Measurements from ENCODE around the gene PPP1R7. TPM values are rescaled to one million over a fixed set of nuclear protein-coding genes. Genes with fewer than 3 reads are reported as not detected.

PPP1R7 gene
- total and polyA plus RNA-seq, 2 donors from 2014 or later: 64.6 to 94.9 TPM

- Histone ChIP-seq H3K27me3 (ENCODE audit: control insufficient read depth, insufficient read depth, low read length) (no peaks in the 10 kb centered on the region), H3K4me3 (ENCODE audit: low read length in 3 of 3) (no peak overlapping the region), H3K9ac (ENCODE audit: low read length in 3 of 3) (no peak overlapping the region), H3K4me1 (ENCODE audit: control insufficient read depth in 2 of 3, insufficient read depth in 2 of 3, low read depth in 1 of 3, low read length in 3 of 3) (peaks cover 0 to 14% (median 5%) of the 10 kb centered on the region in 3 donors), H3K27ac (ENCODE audit: low read depth in 2 of 2, low read length in 2 of 2) (no peak overlapping the region), H3K36me3 (ENCODE audit: control insufficient read depth in 2 of 3, insufficient read depth in 3 of 3, low read length in 3 of 3) (no peaks in the 10 kb centered on the region), H3K9me3 (ENCODE audit: control insufficient read depth in 2 of 3, insufficient read depth in 1 of 3, low read length in 3 of 3) (no peaks in the 10 kb centered on the region)
- TF ChIP-seq CTCF (IDR thresholded peaks at IDR 0.05; ENCODE audit: borderline replicate concordance, extremely low read depth, insufficient read depth): no peak
- FAIRE-seq (no peak), DNase-seq (no peak)
- intact Hi-C loops (cut with DNase I): no loop called here
Observed at GRCh38 chr2:241146286-241146685, 4.0 kb upstream of the PPP1R7 start.

- no peak for TF ChIP-seq CTCF (IDR thresholded peaks at IDR 0.05; ENCODE audit: borderline replicate concordance, extremely low read depth, insufficient read depth)
- Histone ChIP-seq H3K4me1 (ENCODE audit: control insufficient read depth in 2 of 3, insufficient read depth in 2 of 3, low read depth in 1 of 3, low read length in 3 of 3) (peaks cover 0 to 19% (median 5%) of the 10 kb centered on the region in 3 donors), H3K9me3 (ENCODE audit: control insufficient read depth in 2 of 3, insufficient read depth in 1 of 3, low read length in 3 of 3) (no peaks in the 10 kb centered on the region), H3K4me3 (ENCODE audit: low read length in 3 of 3) (no peak overlapping the region), H3K27ac (ENCODE audit: low read depth in 2 of 2, low read length in 2 of 2) (no peak overlapping the region), H3K36me3 (ENCODE audit: control insufficient read depth in 2 of 3, insufficient read depth in 3 of 3, low read length in 3 of 3) (no peaks in the 10 kb centered on the region), H3K27me3 (ENCODE audit: control insufficient read depth, insufficient read depth, low read length) (no peaks in the 10 kb centered on the region), H3K9ac (ENCODE audit: low read length in 3 of 3) (no peak overlapping the region)
- intact Hi-C loops (cut with DNase I): no loop called here
- peak in 1 of 5 donors; percentile 43 for DNase-seq
- FAIRE-seq: no peak
Observed at GRCh38 chr2:241147336-241147735, 2.9 kb upstream of the PPP1R7 start.

GRCh38 chr2:241148239-241148638, 2.0 kb upstream of the PPP1R7 start:
- DNase-seq: peak in 1 of 5 donors; percentile 22
- TF ChIP-seq CTCF (IDR thresholded peaks at IDR 0.05; ENCODE audit: borderline replicate concordance, extremely low read depth, insufficient read depth): no peak
- no peaks in the 10 kb centered on the region for H3K9me3 ChIP-seq (ENCODE audit: control insufficient read depth in 2 of 3, insufficient read depth in 1 of 3, low read length in 3 of 3)
- intact Hi-C loops (cut with DNase I): no loop called here
- H3K27me3 ChIP-seq (ENCODE audit: control insufficient read depth, insufficient read depth, low read length): no peaks in the 10 kb centered on the region
- H3K27ac ChIP-seq (ENCODE audit: low read depth in 2 of 2, low read length in 2 of 2): no peak overlapping the region
- no peak for FAIRE-seq
- H3K36me3 ChIP-seq (ENCODE audit: control insufficient read depth in 2 of 3, insufficient read depth in 3 of 3, low read length in 3 of 3): no peaks in the 10 kb centered on the region
- peak overlapping the region in 2 of 3 donors; percentile 20 to 97 for H3K4me3 ChIP-seq (ENCODE audit: low read length in 3 of 3)
- H3K9ac ChIP-seq (ENCODE audit: low read length in 3 of 3): no peak overlapping the region
- H3K4me1 ChIP-seq (ENCODE audit: control insufficient read depth in 2 of 3, insufficient read depth in 2 of 3, low read depth in 1 of 3, low read length in 3 of 3): peaks cover 0 to 19% (median 5%) of the 10 kb centered on the region in 3 donors

All from kidney (tissue), 14 donors.